Uterus (tissue), 4 donors: ENCODE data around the gene TSSK6. TPM values are rescaled to one million over a fixed set of nuclear protein-coding genes. Genes with fewer than 3 reads are reported as not detected.

Experiments used
- DNase-seq, 2 donors: peaks; one replicate each; pipeline ENCODE4 v3.0.0-alpha.2; 2019 to 2020
- H3K27ac ChIP-seq, 2 donors: fragments of 200-600 bp; sonication (generic); 1 replicate in 1 of 2; 2 replicates in 1 of 2; pipeline ENCODE4 v1.5.1; 2016 to 2018
- H3K27me3 ChIP-seq, 2 donors: fragments of 200-600 bp; sonication (generic); one replicate each; pipeline ENCODE4 v1.5.1; 2018 to 2019; ENCODE audit warnings: control low read depth in 1 of 2
- H3K36me3 ChIP-seq, 2 donors: fragments of 200-600 bp; sonication (generic); one replicate each; pipeline ENCODE4 v1.5.1; 2019; ENCODE audit warnings: control low read depth in 1 of 2
- H3K4me1 ChIP-seq, 2 donors: fragments of 200-600 bp; sonication (generic); one replicate each; pipeline ENCODE4 v1.5.1; 2018 to 2019; ENCODE audit warnings: control low read depth in 1 of 2
- H3K4me3 ChIP-seq, 2 donors: fragments of 200-600 bp; sonication (generic); 1 replicate in 1 of 2; 2 replicates in 1 of 2; pipeline ENCODE4 v1.5.1; 2018 to 2019; ENCODE audit warnings: mild to moderate bottlenecking in 1 of 2
- H3K9me3 ChIP-seq, 2 donors: fragments of 200-600 bp; sonication (generic); one replicate each; pipeline ENCODE4 v1.5.1; 2019; ENCODE audit warnings: control low read depth in 1 of 2
- CTCF ChIP-seq, 4 experiments: fragments of 200-600 bp in 2 of 4; fragments of 450-650 bp in 2 of 4; sonication (generic) in 2 of 4; IDR thresholded peaks; one replicate each; pipeline ENCODE4 v1.5.1; 2016 to 2019; ENCODE audit warnings: antibody characterized with exemption in 4 of 4, mild to moderate bottlenecking in 2 of 4, moderate library complexity in 1 of 4
- POLR2A ChIP-seq, 2 donors: fragments of 450-650 bp; IDR thresholded peaks; one replicate each; pipeline ENCODE4 v1.6.1; 2016; ENCODE audit warnings: antibody characterized with exemption in 2 of 2, mild to moderate bottlenecking in 1 of 2, moderate library complexity in 1 of 2
- intact Hi-C: fragments of 100-400 bp; cut with DNase I; formaldehyde crosslinking; loops from one replicate; pipeline ENCODE4 v1.15.1; 2023; ENCODE audit warnings: low total_unique reads
- total RNA-seq, 4 donors: library from RNA; depleted of rRNA in 3 of 4; stranded (reverse); fragments of >200 nt in 3 of 4; gene quantifications; one replicate each; pipeline versions ENCODE4 v1.1.0 to v1.2.4, GENCODE V29; 2014 to 2023
- donor health status: DM: yes; HTN: yes; CAD: no.

TSSK6 gene
- total RNA-seq, 4 donors from 2014 or later, result 1.3 to 2.0 TPM; not detected in 2

- Histone ChIP-seq H3K27me3 (no peaks in the 10 kb centered on the region), H3K4me3 (no peak overlapping the region), H3K27ac (no peak overlapping the region), H3K36me3 (no peaks in the 10 kb centered on the region), H3K4me1 (peaks cover 0 to 3% of the 10 kb centered on the region in 2 donors), H3K9me3 (no peaks in the 10 kb centered on the region)
- TF ChIP-seq POLR2A (IDR thresholded peaks at IDR 0.05), result no peak
- intact Hi-C loops, result loop anchor here (10.0 kb wide), 1 partner anchor 114 kb away; the partner anchor contains the start of gene GMIP
- no peak for DNase-seq
These were observed 15.1 kb upstream of the TSSK6 start for GRCh38 chr19:19530423-19530804.

- intact Hi-C loops, result loop anchor here (10.0 kb wide), 1 partner anchor 115 kb away; the partner anchor contains the start of gene GMIP
- H3K4me3 ChIP-seq, result no peak overlapping the region
- H3K27me3 ChIP-seq, result no peaks in the 10 kb centered on the region
- TF ChIP-seq CTCF (IDR thresholded peaks at IDR 0.05), result no peak
- TF ChIP-seq POLR2A (IDR thresholded peaks at IDR 0.05), result no peak
- H3K9me3 ChIP-seq, result no peaks in the 10 kb centered on the region
- no peak for DNase-seq
- H3K36me3 ChIP-seq, result no peaks in the 10 kb centered on the region
- H3K27ac ChIP-seq, result no peak overlapping the region
- H3K4me1 ChIP-seq, result peaks cover 0 to 3% of the 10 kb centered on the region in 2 donors
These were observed 14.6 kb upstream of the TSSK6 start for GRCh38 chr19:19529783-19530422.

DNA sequence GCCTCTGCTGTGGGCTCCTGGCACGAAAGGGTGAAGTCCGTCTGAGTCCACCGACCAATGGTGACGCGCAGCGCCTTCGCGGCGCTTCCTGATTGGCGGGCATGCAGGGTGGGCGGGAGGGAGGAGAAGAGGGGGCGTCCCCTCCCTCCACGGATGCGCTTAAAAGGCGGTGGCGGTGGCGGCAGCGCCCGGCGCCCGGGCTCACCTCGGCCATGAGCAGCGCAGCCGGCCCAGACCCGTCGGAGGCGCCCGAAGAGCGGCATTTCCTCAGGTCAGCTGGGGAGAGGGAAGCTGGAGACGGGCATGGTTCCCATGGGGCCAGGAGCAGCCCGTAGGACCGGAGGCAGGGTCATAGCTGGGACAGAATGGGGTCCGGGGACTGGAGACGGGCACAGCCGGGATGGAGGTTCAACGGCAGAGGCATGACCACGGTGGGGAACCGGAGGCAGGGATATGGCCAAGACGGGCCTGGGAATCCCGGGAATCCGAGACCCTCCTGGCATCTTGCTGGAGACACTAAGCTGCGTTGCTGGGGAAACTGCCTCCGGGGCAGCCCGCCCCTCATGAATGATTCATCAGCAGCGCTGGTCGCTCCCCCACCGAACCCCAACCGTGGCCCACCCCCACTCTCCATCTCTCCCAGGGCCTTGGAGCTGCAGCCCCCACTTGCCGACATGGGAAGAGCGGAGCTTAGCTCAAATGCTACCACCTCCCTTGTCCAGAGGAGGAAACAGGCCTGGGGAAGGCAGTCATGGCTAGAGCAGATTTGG lies 13.6 kb upstream of the TSSK6 start, which contains the start of gene YJEFN3:
Gene YJEFN3, plus strand, starts transcription at position 191 of the 770 bp plus-strand sequence. Its CDS starts 22 bp downstream, at position 213.
- peaks cover 0 to 3% of the 10 kb centered on the region in 2 donors for H3K4me1 ChIP-seq
- intact Hi-C loops, result no loop called here
- no peaks in the 10 kb centered on the region for H3K36me3 ChIP-seq
- no peak for DNase-seq
- TF ChIP-seq POLR2A (IDR thresholded peaks at IDR 0.05) (no peak), CTCF (IDR thresholded peaks at IDR 0.05) (no peak)
- no peaks in the 10 kb centered on the region for H3K9me3 ChIP-seq
- no peaks in the 10 kb centered on the region for H3K27me3 ChIP-seq
- H3K4me3 ChIP-seq, result no peak within 1 kb of the TSS
- no peak within 1 kb of the TSS for H3K27ac ChIP-seq

GRCh38 chr19:19527674-19528625 lies 12.6 kb upstream of the TSSK6 start:
- no peak for TF ChIP-seq POLR2A (IDR thresholded peaks at IDR 0.05)
- no peak for TF ChIP-seq CTCF (IDR thresholded peaks at IDR 0.05)
- H3K4me1 ChIP-seq, result peaks cover 0 to 3% of the 10 kb centered on the region in 2 donors
- DNase-seq, result no peak
- no peak overlapping the region for H3K4me3 ChIP-seq
- H3K36me3 ChIP-seq, result no peaks in the 10 kb centered on the region
- H3K27me3 ChIP-seq, result no peaks in the 10 kb centered on the region
- intact Hi-C loops, result no loop called here
- no peaks in the 10 kb centered on the region for H3K9me3 ChIP-seq
- no peak overlapping the region for H3K27ac ChIP-seq

DNA sequence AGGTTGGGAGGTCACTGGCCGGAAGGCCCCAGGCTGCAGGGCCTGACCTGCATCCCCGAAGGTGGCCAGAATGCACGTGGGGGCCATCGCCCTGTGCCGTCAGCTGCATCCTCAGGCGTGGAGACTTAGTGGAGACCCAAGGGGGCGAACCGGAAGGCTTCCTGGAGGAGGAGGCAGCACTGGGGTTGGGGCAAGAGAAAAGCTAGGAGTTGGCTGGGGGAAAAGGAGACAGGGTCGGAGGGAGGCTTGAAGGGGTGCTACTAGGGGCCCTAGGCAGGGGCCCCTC lies 12.0 kb upstream of the TSSK6 start:
- no peaks in the 10 kb centered on the region for H3K36me3 ChIP-seq
- no peak overlapping the region for H3K4me3 ChIP-seq
- no peaks in the 10 kb centered on the region for H3K27me3 ChIP-seq
- TF ChIP-seq POLR2A (IDR thresholded peaks at IDR 0.05) (no peak), CTCF (IDR thresholded peaks at IDR 0.05) (no peak)
- peaks cover 0 to under 1% of the 10 kb centered on the region in 2 donors for H3K4me1 ChIP-seq
- intact Hi-C loops, result no loop called here
- no peak overlapping the region for H3K27ac ChIP-seq
- DNase-seq, result no peak
- H3K9me3 ChIP-seq, result no peaks in the 10 kb centered on the region
